SK-N-SH treated with all-trans-retinoic acid at 6 μM for 48 hours (cell line): ENCODE data around the gene CACNB4.

Source experiments
- ARNTL ChIP-seq: fragments of 450-650 bp; formaldehyde crosslinking; IDR thresholded peaks from 2 replicates; pipeline ENCODE4 v1.5.0; 2020; ENCODE audit warnings: low read depth, mild to moderate bottlenecking, moderate library complexity, borderline replicate concordance
- ESRRG ChIP-seq: fragments of 250-450 bp; sonication (Bioruptor Pico); IDR thresholded peaks from 2 replicates; pipeline ENCODE4 v1.6.1; 2021; ENCODE audit warnings: mild to moderate bottlenecking
- ISL1 ChIP-seq: fragments of 250-450 bp; sonication (Bioruptor Pico); IDR thresholded peaks from 2 replicates; pipeline ENCODE4 v2.1.2; 2022; ENCODE audit warnings: mild to moderate bottlenecking, moderate library complexity
- POU6F1 ChIP-seq: fragments of 250-450 bp; sonication (Bioruptor Pico); IDR thresholded peaks from 2 replicates; pipeline ENCODE4 v1.8.0; 2021; ENCODE audit warnings: low read depth, mild to moderate bottlenecking, moderate library complexity, borderline replicate concordance
- PPARA ChIP-seq: fragments of 250-450 bp; sonication (Bioruptor Pico); IDR thresholded peaks from 2 replicates; pipeline ENCODE4 v1.5.0; 2020; ENCODE audit warnings: mild to moderate bottlenecking, borderline replicate concordance
- ZNF8 ChIP-seq: fragments of 450-650 bp; formaldehyde crosslinking; IDR thresholded peaks from 2 replicates; pipeline ENCODE4 v1.5.0; 2020; ENCODE audit warnings: mild to moderate bottlenecking, moderate library complexity
- TF ChIP-seq, protein P1 (sequence below): fragments of 250-450 bp; sonication (Bioruptor Pico); IDR thresholded peaks from 2 replicates; pipeline ENCODE4 v1.5.1; 2021; ENCODE audit warnings: mild to moderate bottlenecking, moderate library complexity

DNA sequence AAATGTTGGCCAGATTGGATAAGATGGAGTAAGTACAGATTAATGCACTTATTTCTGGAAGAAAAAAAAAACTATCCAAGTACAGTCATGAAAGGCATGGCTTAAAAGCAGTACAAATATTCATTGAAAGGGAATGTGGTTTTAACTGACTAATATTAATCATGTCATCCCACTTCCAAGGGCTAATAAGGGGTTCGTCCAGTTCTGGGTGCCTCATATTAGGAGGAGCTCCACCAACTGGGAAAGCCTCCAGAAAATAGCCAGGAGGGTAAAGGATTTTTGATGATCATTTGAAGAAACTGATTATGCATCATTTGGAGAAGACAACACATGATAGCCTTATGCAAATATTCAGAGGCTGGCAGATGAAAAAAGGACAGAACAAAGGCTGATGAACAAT lies 155.4 kb downstream of the CACNB4 start:
- TF ChIP-seq ARNTL (CRISPR knock-in tag) (no peak), POU6F1 (CRISPR knock-in tag) (no peak), ESRRG (CRISPR knock-in tag) (no peak), ISL1 (CRISPR knock-in tag) (no peak), ZNF8 (CRISPR knock-in tag) (no peak), PPARA (CRISPR knock-in tag) (no peak)
- TF ChIP-seq, protein P1, sequence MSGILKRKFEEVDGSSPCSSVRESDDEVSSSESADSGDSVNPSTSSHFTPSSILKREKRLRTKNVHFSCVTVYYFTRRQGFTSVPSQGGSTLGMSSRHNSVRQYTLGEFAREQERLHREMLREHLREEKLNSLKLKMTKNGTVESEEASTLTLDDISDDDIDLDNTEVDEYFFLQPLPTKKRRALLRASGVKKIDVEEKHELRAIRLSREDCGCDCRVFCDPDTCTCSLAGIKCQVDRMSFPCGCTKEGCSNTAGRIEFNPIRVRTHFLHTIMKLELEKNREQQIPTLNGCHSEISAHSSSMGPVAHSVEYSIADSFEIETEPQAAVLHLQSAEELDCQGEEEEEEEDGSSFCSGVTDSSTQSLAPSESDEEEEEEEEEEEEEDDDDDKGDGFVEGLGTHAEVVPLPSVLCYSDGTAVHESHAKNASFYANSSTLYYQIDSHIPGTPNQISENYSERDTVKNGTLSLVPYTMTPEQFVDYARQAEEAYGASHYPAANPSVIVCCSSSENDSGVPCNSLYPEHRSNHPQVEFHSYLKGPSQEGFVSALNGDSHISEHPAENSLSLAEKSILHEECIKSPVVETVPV, result no peak
